ENCODE data around the gene SGO1. TPM values are rescaled to one million over a fixed set of nuclear protein-coding genes. Genes with fewer than 3 reads are reported as not detected.

SGO1 gene
- 4.2 and 5.4 TPM in 2 replicates for total RNA-seq

DNA sequence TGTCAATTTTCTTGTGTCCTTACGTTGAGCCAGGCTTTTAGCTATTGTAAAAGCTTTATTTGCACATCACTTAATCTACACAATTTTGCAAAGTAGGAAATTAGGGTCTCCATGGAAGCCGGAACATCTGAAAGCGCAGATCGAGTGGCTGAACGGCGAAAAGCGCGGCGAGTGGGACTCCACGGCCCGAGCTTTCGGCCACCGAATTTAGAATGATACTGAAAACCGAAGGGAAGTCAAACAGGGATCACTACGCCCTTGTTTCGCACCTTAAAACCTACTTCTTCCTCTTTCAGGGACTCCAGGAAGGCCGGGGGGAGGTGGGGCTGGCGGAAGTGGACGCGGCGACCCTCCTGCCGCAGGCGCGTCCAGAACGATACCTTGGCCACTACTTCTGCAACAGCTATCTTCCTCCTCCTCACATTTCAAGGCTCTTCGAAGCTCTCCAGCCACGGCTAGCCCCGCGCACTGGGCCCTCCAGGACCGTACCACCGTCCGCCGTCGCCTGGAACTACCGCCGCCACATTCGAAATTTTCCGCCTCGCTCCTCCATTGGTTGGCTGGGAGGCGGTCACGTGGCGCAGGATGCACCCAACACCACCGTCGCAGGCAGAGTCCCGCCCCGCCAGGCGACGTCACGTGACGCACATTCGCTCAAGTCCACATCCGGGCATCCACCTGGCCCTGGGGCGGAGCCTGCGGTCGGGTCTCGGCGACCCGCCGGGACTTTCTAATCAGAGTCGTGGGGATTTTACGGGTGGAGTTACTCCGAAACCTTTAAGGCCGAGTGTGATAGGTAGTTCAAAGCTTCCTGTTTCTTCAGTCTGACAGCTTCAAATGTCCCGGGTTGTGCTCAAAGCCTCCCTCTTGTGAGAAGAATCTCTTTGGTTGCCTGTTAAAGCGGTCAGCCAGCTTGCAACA is at the start of gene SGO1:
TSS of gene SGO1 (minus strand) at position 528 of the 921 bp plus-strand sequence. CDS start 2,179 bp downstream, outside the sequence.

Small RNAs within 50 kb of the gene (small RNA-seq; reads per million reads assigned to genes)
- gene MIR3135A, result not detected

Other genes starting within 250 kb of the SGO1 start
- 73.4 and 74.4 TPM in 2 replicates for gene RAB5A, start 239.1 kb downstream of the SGO1 start, total RNA-seq
- not detected in 2 replicates for gene PP2D1, start 173.9 kb downstream of the SGO1 start, total RNA-seq
- gene KAT2B, start 145.8 kb downstream of the SGO1 start, total RNA-seq, result 14.8 and 16.8 TPM in 2 replicates

Data from articular chondrocyte of knee joint (primary cell).